Dermis blood vessel endothelial cell (primary cell): ENCODE data around the gene AKAP6. TPM values are rescaled to one million over a fixed set of nuclear protein-coding genes. Genes with fewer than 3 reads are reported as not detected.
A peak's percentile ranks its signal among the peaks of the same experiment; 100 is the strongest.

ENCODE experiments used
- DNase-seq: peaks from one replicate; pipeline ENCODE4 v3.0.0; 2010
- total RNA-seq: library from RNA; depleted of rRNA; stranded (reverse); fragments of >200 nt; gene quantifications from 2 replicates; pipeline ENCODE4 v1.2.3, GENCODE V29; 2014

Gene AKAP6
- total RNA-seq, 1 donor from 2014 or later, result 0.51 TPM

DNA sequence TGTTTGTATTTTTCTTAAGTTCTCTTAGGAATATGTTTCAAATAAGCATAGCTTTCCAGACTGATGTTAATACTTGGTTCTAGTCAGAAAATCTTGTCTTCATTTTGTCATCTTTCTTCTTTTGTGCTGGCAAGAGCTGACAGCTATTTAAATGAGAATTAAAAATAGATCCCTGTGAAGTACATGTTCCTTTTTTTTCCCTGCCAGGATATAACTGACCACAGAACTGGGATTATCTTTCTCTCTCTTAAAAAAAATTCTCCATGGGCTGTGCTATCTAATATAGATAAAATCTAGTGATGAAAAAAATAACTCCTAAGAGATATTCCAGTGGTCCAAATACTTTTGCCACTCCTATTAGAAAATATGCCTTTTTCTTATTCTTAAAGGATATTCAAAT lies 163.4 kb downstream of the AKAP6 start:
- no peak for DNase-seq

DNA sequence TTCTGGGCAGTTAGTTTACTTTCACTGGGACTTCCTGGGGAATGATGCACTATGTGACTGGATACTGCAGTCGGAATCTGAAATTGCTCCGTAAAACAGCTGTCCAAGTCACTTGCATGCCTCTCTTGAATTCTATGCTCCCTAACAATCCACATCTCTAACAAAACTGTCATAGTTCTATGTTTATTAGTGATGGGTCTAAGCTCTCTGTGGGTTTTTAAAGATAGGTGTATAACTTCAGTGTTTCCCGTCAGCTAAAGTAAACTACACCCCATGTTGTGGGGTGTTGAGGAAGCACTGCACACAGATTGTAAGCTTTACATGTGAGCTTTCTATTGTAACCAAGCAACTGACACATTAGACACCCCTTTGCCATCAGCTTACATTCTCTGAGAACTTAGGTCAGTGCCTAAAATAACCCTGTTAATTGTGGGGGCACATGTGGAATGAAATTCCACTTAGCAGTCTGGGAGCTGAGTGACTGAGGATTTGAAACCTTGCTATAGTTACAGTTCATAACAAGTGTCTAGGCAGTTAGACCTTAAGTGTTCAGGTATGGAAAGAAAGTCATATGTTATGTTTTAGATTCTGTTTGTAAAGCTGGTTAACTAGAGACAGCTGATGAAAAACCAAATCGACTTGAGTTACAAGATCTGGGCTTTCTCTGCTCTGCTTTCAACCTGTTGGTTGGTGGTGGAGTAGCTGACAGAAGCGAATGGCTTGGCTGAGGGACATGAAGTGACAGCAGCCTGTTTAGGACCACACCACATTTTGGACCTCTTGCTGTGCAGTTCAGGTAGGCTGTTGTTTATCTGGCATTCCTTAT lies 165.7 kb downstream of the AKAP6 start:
- no peak for DNase-seq

DNA sequence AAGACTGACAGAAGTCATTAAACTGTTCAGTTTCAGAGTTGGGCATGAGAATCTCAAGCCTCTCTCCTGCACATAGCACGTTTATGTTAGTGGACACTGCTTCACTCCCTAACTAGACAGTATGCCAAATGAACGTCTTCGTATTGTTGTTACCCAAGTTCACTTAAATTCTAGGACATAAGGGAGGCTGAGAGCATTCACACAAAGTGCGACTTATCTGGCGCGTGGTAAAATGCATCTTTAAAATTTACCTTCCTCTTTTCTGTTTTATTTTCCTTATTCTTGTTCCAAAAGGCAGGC lies 166.3 kb downstream of the AKAP6 start:
- DNase-seq, result no peak

DNA sequence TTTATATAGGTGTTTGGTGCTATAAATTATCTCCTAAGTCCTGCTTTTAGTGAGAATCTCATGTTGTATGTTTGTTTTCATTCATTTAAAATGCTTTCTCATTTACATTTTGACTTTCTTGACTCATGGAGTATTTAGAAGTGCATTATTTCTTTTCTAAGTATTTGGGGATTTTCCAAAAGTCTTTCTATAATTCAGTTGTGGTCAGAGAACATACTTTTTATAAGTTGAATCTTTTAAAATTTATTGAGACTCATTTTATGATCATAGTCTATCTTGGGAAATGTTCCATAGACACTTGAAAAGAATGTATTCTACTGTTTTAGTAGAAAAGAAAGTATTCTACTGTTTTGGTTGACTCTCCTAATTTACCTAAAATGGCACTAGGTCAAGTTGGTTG lies 168.2 kb downstream of the AKAP6 start:
- no peak for DNase-seq

DNA sequence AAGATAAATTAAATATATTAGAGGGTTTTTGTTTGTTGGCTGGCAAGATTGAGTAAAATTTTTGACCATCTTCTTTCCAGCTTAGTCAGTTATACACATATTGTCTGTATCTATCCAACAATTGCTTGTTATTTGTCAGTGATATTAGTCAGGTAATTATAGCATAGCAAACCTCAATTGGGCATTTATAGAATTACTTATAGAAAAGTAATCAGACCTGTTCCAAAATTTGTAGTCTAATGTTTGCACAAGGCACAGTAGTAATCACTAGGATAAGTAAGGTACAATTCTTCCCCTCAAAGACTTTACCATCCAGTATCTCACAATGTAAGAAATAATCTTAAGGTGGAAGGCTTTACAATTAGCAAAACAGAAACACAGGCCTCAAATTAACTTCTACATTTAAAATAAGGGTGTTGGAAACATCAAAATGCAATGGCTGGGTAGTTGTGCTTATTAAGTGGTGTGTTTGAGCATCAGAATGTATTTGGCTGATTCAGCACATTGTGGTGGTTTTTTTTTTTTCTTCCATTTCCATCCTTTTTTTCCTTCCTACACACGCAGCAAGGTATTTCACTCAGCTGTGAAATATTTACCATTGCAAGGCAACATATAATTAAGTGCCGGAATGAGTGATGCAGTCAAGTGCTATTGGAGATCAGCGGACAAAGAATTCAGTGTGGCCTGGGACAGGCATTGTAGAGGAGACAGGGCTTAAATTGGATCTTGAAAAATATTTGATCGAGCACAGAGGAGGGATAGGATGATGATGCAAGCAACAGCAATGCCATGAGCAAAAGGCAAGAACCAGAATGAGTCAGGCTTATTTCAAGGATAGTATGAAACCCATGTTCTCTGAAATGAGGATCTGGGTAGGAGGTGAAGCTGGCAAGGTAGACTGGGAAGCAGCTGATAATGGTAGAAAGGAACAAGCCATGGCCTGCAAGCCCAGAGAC lies 178.2 kb downstream of the AKAP6 start:
- DNase-seq, result no peak

DNA sequence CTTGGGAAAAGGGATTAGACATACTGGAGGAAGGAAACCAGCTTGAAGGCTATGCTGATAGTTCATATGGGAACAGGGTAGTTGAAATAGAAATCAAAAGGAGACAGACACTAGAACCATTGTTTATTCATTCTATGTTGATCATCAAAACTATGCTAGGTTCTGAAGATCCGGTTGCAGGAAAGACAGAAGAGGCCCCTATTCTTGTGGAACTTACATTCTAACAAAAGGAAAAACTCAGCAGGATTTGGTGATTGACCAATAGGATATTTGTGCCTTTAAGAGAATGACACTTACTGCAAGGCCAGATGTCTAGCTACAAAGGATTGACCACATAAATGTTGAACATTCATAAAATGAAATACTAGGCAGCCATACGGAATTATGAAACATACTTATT lies 179.2 kb downstream of the AKAP6 start:
- DNase-seq, result peak; percentile 10

DNA sequence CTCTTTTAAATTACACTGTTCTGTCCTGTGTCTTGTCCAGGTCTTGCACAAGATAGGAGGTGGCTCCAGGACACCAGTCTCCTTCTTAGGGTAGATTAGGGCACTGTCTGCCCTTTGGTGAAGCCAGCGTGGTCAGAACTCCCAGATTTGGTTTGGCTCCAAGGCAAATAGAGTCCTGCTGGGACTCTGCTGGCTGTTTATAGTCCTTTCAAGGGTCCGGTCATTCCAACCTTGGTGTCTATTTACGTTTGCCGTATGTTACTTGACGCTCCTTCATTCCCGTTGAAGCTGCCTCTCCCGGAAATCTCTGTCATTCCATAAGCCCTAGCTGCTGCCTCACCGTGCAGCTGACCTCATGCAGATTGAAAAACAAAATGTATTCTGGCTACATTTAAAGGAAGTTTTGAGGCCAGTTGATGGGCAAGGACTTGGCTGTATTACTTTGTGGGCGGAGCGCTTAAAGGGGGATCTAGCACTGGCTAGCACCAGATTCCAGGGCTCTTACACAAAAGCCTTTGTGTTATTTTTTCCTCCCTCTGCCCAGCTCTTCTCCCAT lies 180.6 kb downstream of the AKAP6 start:
- peak; percentile 90 for DNase-seq

DNA sequence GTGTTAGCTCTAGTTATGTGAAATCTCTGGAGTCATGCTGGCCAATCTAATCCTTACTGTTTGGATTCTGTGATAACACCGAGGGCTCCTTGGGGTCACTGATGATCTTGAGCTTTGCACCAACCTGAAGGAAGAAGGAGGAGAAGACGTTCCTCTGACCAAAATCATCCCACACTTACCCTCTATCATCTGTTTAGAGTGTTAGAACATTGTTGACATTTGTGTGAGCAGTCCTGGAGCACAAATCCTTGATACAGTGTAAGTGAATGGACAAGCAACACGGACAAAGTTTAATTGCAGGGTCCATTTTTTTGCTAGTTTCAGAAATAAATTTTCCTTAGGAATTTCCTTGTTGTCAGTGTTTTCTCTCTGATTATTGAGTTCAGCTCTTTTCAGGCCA lies 181.7 kb downstream of the AKAP6 start:
- DNase-seq, result no peak

DNA sequence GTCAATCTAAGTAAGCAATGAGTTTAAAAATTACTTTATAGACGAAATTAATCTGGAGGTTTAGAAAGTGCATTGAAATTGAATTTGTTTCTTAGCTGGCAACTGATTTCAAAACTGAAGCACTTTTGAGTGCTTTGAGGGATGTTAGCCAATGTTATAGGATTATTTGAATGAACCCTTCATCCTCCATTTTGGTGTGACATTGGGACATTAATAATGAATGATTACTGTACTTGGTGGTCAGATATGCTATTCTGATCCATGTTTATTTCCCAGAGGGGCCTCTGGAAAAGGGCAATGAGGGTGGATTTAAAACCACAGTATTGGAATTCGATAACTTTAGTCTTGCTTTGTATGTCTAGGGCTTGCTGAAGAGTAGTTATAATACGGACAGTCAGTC lies 183.2 kb downstream of the AKAP6 start:
- no peak for DNase-seq

DNA sequence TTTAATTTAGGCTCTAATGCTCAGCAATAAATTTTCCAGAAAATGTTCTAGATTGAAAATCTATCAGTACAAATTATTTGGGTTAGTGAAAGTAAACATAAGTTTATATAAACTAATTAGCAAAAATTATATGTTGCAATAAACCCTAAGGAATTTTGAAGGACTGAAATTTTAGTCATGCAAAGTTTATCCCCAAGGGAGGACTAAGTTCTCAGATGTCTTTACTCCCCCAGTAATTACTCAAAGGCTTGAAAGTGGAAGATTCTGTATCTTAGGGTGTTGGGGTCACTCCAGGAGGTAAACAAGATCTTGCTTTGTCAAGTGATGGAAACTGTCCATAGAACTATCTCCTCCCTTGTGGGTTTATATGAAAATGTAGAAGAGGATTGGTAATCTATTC lies 183.7 kb downstream of the AKAP6 start:
- DNase-seq, result no peak

DNA sequence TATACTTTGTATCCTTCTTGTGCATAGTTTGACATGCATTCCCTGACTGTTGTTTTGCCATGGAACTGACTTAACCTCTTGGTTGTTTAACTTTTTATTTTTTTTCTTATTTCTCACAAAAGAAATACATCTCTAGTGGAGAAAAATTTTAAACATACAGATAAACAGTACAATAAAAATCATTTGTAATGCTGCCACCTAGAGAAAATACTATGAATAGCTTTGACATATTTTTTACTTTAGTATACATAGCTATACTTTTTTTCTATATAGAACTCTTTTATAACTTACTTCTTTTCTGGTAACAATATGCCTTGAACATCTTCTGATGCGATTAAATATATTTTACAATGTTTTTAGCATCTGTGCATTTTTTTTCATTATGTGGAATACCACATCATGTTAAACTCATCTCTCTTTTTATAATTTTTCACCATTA lies 184.5 kb downstream of the AKAP6 start:
- peak; percentile 18 for DNase-seq

DNA sequence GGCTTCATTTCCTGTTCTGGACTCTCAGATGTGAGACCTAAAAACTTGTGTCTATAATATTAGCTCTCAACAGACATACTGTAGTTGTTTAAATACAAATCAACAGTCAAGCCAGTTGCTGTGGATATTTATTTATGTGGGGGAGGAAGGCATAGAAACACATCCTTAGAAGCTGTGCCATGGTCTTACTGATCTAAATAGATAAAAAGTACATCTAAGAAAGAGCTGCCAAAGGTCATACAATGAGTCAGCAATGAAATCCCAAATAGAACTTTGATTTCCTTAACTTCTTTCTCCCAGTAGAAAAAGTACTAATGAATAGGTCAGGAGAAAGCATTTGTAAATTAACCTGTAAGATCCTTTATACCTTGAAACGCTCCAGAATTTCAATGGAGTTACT lies 185.1 kb downstream of the AKAP6 start:
- DNase-seq, result peak; percentile 24

DNA sequence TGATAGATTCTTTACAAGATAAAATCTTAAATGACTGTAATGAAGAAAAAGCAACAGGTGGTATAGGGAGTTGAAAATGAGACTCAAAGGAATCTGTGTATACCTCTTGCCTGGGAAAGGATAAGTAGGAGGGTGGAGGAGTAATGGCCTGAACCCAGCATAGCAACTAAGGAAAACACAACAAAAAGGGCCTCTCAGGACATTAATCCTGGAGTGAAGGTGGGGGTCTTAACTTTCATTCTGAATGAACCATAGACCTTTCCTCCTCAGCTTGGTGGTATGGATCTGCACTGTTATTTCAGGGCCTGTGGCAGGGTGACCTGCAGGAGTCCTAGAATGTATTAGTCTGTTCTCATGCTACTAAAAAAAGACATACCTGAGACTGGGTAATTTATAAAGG lies 185.6 kb downstream of the AKAP6 start:
- DNase-seq, result no peak

DNA sequence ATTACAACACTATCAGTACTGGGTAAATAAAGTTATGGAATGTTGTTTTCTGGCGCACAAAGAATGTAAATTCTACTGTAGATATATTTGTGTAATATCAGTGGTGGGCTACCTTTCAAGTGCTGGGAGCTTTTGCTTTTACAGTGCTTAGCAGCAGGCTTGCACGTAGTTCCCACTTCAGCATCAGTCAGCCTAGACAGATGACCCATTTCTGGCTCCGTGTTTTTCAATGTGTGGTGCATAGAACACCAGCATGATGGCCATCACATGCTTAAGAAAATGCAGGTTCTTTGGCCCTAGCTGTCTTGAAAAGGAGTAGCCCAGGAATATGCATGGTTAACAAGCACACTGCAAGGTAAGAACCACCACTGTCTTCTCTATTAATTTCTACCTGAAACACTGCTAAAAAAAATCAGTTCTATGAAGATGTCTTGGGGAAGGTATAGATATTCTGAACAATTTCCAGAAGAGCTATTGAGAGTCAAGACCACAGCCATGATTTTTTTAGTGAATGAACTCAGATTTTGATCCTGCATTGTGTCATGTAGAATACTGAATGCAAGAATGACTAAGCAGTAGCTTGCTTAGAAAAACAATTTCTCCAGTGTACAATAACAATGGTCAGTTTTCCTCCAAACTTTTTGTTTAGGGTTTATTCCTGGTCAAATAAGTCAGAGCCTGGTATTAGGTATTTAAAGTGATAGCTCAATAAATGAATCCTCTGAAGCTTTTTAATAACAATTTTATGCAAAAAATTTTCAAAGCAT lies 195.7 kb downstream of the AKAP6 start:
- DNase-seq, result peak; percentile 55

DNA sequence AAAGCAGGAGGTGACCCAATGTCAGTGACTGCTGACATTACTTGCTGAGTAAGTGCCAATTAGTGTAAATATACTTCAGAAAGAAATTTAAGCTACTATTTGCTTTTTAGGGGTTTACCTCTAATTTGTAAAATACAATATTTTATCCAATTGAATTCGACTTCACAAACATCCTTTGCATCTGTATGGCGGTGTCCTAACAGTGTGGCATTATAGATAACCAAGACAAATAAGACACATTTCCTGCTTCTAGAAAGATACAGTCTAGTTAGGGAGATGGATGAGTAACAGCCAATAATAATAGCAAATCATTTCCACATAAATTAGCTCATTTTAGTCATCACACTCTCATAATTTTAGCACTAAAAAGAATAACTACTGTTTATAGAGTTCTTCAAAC lies 196.5 kb downstream of the AKAP6 start:
- no peak for DNase-seq

DNA sequence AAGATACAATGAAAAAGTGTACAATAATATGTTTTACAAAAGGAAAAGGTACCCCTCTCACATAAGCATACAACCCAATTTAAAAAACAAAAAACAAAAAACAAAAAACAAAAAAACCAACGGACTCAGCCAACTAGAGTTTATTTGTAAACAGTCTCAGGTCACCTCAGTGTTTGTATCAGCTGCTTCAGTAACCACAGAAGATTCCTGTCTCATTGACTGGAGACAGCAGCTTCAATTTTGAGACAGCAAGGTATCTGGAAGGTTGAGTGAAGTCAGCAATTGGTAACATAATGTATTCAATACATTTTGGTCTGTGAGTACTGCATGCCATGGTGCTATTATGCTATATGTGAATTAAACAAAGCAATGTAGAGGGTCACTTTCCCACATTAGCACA lies 201.7 kb downstream of the AKAP6 start:
- no peak for DNase-seq

DNA sequence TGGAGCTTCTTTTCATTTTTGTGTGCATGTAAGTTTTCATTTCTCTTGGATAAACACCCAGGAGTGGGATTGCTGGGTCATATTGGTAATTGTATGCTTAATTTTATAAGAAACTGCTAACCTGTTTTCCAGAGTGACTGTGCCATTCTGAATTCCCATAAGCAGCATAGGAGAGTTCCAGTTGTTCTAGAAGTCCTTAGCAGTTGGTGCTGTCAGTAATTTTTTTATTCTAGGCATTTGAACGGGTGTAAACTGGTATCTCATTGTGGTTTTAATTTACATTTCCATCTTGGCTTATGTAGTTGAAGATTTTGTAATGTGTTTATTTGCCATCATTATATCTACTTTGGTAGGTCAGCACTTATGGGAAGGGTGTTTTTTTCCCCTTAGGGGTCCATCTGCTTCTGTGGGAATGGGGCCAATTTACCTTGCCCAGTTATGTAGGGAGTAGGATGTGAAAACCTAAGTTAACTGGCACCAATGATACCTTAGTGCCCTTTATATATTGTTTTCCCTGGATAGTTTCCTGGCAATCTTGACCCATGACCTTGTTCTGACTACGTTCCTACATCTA lies 202.9 kb downstream of the AKAP6 start:
- no peak for DNase-seq

DNA sequence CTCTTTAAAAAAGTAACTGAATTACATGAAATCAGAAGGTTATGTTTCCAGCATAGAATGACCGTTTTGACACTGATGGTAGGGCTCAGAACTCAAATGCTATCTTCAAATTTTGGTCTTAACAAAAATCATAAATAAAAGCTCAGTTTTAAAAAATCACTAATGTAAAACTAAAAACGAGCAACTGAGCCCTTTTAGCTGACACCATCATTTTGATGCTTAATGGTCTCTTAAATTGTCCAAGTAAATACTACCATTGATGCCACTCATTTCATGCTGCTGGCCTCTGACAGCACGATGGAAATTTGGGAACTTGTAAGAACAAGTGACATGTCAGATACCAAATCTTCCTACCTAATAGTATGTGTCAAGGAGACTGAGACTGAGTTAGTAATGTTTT lies 205.0 kb downstream of the AKAP6 start:
- no peak for DNase-seq

DNA sequence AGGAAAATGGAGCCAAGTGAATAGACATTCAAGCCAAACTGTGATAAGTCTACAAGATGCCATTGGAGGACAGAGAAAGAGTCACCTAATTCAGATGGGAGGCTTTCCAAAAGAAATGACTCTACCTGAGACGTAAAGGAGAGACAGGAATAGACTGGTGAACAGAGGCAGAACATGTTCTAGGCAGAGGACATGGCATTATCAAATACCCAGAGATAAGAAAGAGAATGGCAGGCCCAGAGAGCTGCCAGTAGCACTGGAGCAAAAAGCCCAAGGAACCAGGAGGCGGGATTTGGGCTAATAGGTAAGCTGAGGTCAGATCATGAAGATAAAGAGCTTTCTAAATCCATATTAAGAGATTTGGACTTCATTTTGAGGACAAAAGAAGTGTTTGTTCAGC lies 207.1 kb downstream of the AKAP6 start:
- no peak for DNase-seq

DNA sequence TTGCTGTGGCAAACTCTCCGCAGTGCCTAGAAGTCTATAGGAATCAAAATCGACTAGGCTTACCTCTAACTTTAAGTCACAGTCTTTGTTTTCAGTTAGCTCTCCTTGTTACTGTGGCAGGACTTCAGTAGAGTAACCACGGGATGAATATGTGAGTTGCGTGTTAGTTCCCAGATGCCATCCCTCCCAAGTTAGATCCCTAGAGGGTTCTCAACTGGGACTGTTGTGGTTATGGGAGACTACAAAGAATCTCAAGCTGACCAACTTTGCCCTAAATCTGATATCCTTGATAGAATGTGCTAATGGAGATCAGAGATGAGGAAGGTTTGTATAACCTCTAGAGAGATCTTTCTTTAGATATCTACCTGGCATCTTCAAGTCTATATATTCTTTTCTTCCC lies 208.1 kb downstream of the AKAP6 start:
- no peak for DNase-seq

DNA sequence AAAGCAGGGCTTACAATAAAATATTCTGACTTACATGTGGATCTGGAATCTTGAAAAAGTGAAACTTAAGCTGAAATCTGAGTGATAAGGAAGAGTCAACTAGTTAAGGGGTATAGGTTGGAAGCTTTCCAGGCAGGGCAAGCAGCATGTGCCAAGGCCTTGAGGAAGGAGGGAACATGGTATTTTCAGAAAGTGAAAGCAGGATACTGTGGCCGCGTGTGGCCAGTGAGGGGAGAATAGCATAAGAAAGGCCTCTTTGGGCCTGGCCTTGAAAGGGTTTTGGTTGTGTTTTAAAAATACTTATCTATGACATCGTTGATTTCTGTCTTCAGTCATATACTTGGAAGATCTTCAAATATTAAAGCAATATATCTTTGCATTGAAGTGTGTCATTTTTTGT lies 213.4 kb downstream of the AKAP6 start:
- no peak for DNase-seq

DNA sequence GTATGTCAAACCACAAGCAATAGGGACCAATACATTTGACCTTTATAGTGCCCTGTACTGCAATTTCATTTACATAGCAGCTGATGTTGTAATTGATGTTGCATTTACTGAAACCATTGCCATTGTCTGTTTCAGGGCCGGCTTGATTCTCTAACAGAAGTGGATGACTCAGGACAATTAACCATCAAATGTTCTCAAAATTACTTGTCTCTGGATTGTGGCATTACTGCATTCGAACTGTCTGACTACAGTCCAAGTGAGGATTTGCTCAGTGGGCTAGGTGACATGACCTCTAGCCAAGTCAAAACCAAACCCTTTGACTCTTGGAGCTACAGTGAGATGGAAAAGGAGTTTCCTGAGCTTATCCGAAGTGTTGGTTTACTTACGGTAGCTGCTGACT lies 216.0 kb downstream of the AKAP6 start:
- DNase-seq, result no peak
